ENCODE measurements around the gene SCGB1D1.

SCGB1D1 gene

GRCh38 chr11:62237499-62237898 lies 47.5 kb downstream of the SCGB1D1 start:
- DNase-seq, result no peak

GRCh38 chr11:62238151-62238550 lies 48.1 kb downstream of the SCGB1D1 start:
- DNase-seq, result no peak

DNA sequence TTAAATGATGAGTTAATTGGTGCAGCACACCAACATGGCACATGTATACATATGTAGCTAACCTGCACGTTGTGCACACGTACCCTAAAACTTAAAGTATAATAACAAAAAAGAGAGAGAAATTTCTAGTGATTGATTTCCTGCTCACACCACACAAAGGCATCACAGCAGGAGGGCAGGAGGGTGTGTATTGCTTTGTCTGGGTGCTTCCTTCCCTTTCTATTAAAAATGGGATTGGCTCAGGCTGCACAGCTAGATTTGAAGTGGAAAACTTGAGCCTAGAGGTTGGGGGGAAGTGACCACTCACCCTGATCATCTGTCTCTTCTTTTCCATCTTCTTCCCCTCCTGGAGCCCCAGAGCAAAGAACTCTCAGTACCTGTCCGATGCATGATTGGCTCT lies 51.1 kb downstream of the SCGB1D1 start:
- DNase-seq, result no peak

DNA sequence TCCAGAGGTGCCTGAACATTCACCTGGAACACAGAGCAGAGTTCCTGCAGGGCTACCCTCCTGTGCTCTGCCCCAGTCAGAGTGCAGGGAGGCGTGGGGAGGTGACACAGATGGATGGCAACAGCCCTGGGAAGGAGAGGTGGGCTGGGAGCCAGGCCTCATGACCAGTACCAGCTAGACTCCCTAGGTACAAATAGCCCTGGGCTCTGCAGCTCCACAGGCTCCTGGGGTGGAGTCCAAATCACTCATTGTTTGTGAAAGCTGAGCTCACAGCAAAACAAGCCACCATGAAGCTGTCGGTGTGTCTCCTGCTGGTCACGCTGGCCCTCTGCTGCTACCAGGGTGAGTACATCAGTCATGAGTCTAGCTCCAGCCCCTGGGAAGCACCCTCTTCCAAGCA lies 52.0 kb downstream of the SCGB1D1 start, which contains the start of gene SCGB1D2:
TSS of gene SCGB1D2 (plus strand) at position 219 of the 400 bp plus-strand sequence. CDS start at position 288, 69 bp downstream.
- DNase-seq, result no peak

All from activated CD4-positive, alpha-beta T cell treated with anti-CD3 and anti-CD28 coated beads, Interleukin-2, amount 50 U/mL, for 4 hours (primary cell).